ENCODE results near the gene MLIP. TPM values are rescaled to one million over a fixed set of nuclear protein-coding genes. Genes with fewer than 3 reads are reported as not detected.

The MLIP gene
- total RNA-seq, 5 donors from 2014 or later (not counting 1 experiment from before 2014, with no cell fraction given), result not detected

- no peaks in the 10 kb centered on the region for H3K27me3 Mint-ChIP-seq
- POLR2A ChIA-PET, result no interaction called here
Observed at GRCh38 chr6:54252916-54253315, 141.7 kb downstream of the MLIP start.

GRCh38 chr6:54254886-54255285 is 143.6 kb downstream of the MLIP start:
- no peak overlapping the region for H3K27ac ChIP-seq (ENCODE audit: low read length)
- Mint-ChIP-seq H3K27me3 (no peaks in the 10 kb centered on the region), H3K9me3 (no peaks in the 10 kb centered on the region), H3K36me3 (no peaks in the 10 kb centered on the region), H3K4me1 (no peaks in the 10 kb centered on the region), H3K4me3 (no peak overlapping the region), H3K27ac (no peak overlapping the region)
- H3K9me3 ChIP-seq, result no peaks in the 10 kb centered on the region
- WGBS (ENCODE audit: insufficient coverage), result 50% methylated on average over 2 of the region's 2 CpGs
- ChIA-PET POLR2A (no interaction called here), CTCF (no interaction called here)
- no peak overlapping the region for H3K4me3 ChIP-seq (ENCODE audit: control insufficient read depth in 1 of 2, extremely low read depth in 1 of 2, low read length in 1 of 2)
- H3K4me1 ChIP-seq (ENCODE audit: control insufficient read depth in 1 of 2, extremely low read depth in 1 of 2, insufficient read depth in 2 of 2, low read length in 2 of 2), result no peaks in the 10 kb centered on the region
- no peaks in the 10 kb centered on the region for H3K27me3 ChIP-seq (replicated peaks in 1 of 2; ENCODE audit: control insufficient read depth in 2 of 2, extremely low read depth in 1 of 2, insufficient read depth in 2 of 2, low read length in 1 of 2)
- ATAC-seq (replicated peaks in 1 of 4) (no peak), DNase-seq (no peak)
- H3K36me3 ChIP-seq (ENCODE audit: control insufficient read depth in 2 of 2, extremely low read depth in 1 of 2, insufficient read depth in 1 of 2, low read length in 1 of 2), result no peaks in the 10 kb centered on the region

More at GRCh38 chr6:54252916-54253315, 141.7 kb downstream of the MLIP start:
- H3K27ac ChIP-seq (ENCODE audit: low read length), result no peak overlapping the region
- no peaks in the 10 kb centered on the region for H3K27me3 ChIP-seq (replicated peaks in 1 of 2; ENCODE audit: control insufficient read depth in 2 of 2, extremely low read depth in 1 of 2, insufficient read depth in 2 of 2, low read length in 1 of 2)
- CTCF ChIA-PET, result no interaction called here
- no peaks in the 10 kb centered on the region for H3K4me1 ChIP-seq (ENCODE audit: control insufficient read depth in 1 of 2, extremely low read depth in 1 of 2, insufficient read depth in 2 of 2, low read length in 2 of 2)
- H3K4me1 Mint-ChIP-seq, result no peaks in the 10 kb centered on the region
- H3K36me3 Mint-ChIP-seq, result no peaks in the 10 kb centered on the region
- no peaks in the 10 kb centered on the region for H3K36me3 ChIP-seq (ENCODE audit: control insufficient read depth in 2 of 2, extremely low read depth in 1 of 2, insufficient read depth in 1 of 2, low read length in 1 of 2)
- DNase-seq (no peak), ATAC-seq (replicated peaks in 1 of 4) (no peak)
- H3K4me3 ChIP-seq (ENCODE audit: control insufficient read depth in 1 of 2, extremely low read depth in 1 of 2, low read length in 1 of 2), result no peak overlapping the region
- no peak overlapping the region for H3K4me3 Mint-ChIP-seq
- no peaks in the 10 kb centered on the region for H3K9me3 ChIP-seq
- 75% methylated on average over 1 of the region's 4 CpGs for WGBS (ENCODE audit: insufficient coverage)
- no peak overlapping the region for H3K27ac Mint-ChIP-seq
- no peaks in the 10 kb centered on the region for H3K9me3 Mint-ChIP-seq

- Histone ChIP-seq H3K27ac (ENCODE audit: low read length) (no peak overlapping the region), H3K4me1 (ENCODE audit: control insufficient read depth in 1 of 2, extremely low read depth in 1 of 2, insufficient read depth in 2 of 2, low read length in 2 of 2) (no peaks in the 10 kb centered on the region), H3K36me3 (ENCODE audit: control insufficient read depth in 2 of 2, extremely low read depth in 1 of 2, insufficient read depth in 1 of 2, low read length in 1 of 2) (no peaks in the 10 kb centered on the region), H3K4me3 (ENCODE audit: control insufficient read depth in 1 of 2, extremely low read depth in 1 of 2, low read length in 1 of 2) (no peak overlapping the region), H3K27me3 (replicated peaks in 1 of 2; ENCODE audit: control insufficient read depth in 2 of 2, extremely low read depth in 1 of 2, insufficient read depth in 2 of 2, low read length in 1 of 2) (no peaks in the 10 kb centered on the region), H3K9me3 (no peaks in the 10 kb centered on the region)
- CTCF ChIA-PET, result no interaction called here
- Mint-ChIP-seq H3K9me3 (no peaks in the 10 kb centered on the region), H3K27ac (no peak overlapping the region), H3K36me3 (no peaks in the 10 kb centered on the region), H3K27me3 (no peaks in the 10 kb centered on the region), H3K4me3 (no peak overlapping the region), H3K4me1 (no peaks in the 10 kb centered on the region)
- no peak for DNase-seq
- no peak for ATAC-seq (replicated peaks in 1 of 4)
- POLR2A ChIA-PET, result interaction anchor here in 1 of 2 donors (0.5 kb wide), 1 partner anchor 256 kb away, joined by 8 read pairs; no protein-coding TSS in a partner anchor
Observed at GRCh38 chr6:54255886-54256285, 144.6 kb downstream of the MLIP start.

- CTCF ChIA-PET, result no interaction called here
- Histone ChIP-seq H3K4me3 (ENCODE audit: control insufficient read depth in 1 of 2, extremely low read depth in 1 of 2, low read length in 1 of 2) (no peak overlapping the region), H3K9me3 (no peaks in the 10 kb centered on the region), H3K27ac (ENCODE audit: low read length) (no peak overlapping the region), H3K27me3 (replicated peaks in 1 of 2; ENCODE audit: control insufficient read depth in 2 of 2, extremely low read depth in 1 of 2, insufficient read depth in 2 of 2, low read length in 1 of 2) (no peaks in the 10 kb centered on the region), H3K4me1 (ENCODE audit: control insufficient read depth in 1 of 2, extremely low read depth in 1 of 2, insufficient read depth in 2 of 2, low read length in 2 of 2) (no peaks in the 10 kb centered on the region), H3K36me3 (ENCODE audit: control insufficient read depth in 2 of 2, extremely low read depth in 1 of 2, insufficient read depth in 1 of 2, low read length in 1 of 2) (no peaks in the 10 kb centered on the region)
- Mint-ChIP-seq H3K9me3 (peaks cover 0 to 4% (median 0%) of the 10 kb centered on the region in 3 donors), H3K4me3 (no peak overlapping the region), H3K27ac (no peak overlapping the region), H3K36me3 (no peaks in the 10 kb centered on the region), H3K4me1 (no peaks in the 10 kb centered on the region), H3K27me3 (no peaks in the 10 kb centered on the region)
- DNase-seq, result no peak
- POLR2A ChIA-PET, result no interaction called here
- ATAC-seq (replicated peaks in 1 of 4), result no peak
Observed at GRCh38 chr6:54260025-54260424, 148.8 kb downstream of the MLIP start.

- POLR2A ChIA-PET, result no interaction called here
- CTCF ChIA-PET, result no interaction called here
- ATAC-seq (replicated peaks in 1 of 4), result no peak
- no peaks in the 10 kb centered on the region for H3K4me1 Mint-ChIP-seq
- Histone ChIP-seq H3K36me3 (ENCODE audit: control insufficient read depth in 2 of 2, extremely low read depth in 1 of 2, insufficient read depth in 1 of 2, low read length in 1 of 2) (no peaks in the 10 kb centered on the region), H3K9me3 (no peaks in the 10 kb centered on the region), H3K4me1 (ENCODE audit: control insufficient read depth in 1 of 2, extremely low read depth in 1 of 2, insufficient read depth in 2 of 2, low read length in 2 of 2) (no peaks in the 10 kb centered on the region), H3K4me3 (ENCODE audit: control insufficient read depth in 1 of 2, extremely low read depth in 1 of 2, low read length in 1 of 2) (no peak overlapping the region), H3K27ac (ENCODE audit: low read length) (no peak overlapping the region), H3K27me3 (replicated peaks in 1 of 2; ENCODE audit: control insufficient read depth in 2 of 2, extremely low read depth in 1 of 2, insufficient read depth in 2 of 2, low read length in 1 of 2) (no peaks in the 10 kb centered on the region)
- H3K27ac Mint-ChIP-seq, result no peak overlapping the region
- H3K36me3 Mint-ChIP-seq, result no peaks in the 10 kb centered on the region
- H3K27me3 Mint-ChIP-seq, result no peaks in the 10 kb centered on the region
- no peak overlapping the region for H3K4me3 Mint-ChIP-seq
- WGBS (ENCODE audit: insufficient coverage), result no CpG with 5 or more reads among the region's 1 CpG
- no peak for DNase-seq
- peaks cover 0 to 4% (median 0%) of the 10 kb centered on the region in 3 donors for H3K9me3 Mint-ChIP-seq
Observed at GRCh38 chr6:54262499-54262898, 151.3 kb downstream of the MLIP start.

GRCh38 chr6:54262971-54263370 is 151.7 kb downstream of the MLIP start:
- Mint-ChIP-seq H3K27me3 (no peaks in the 10 kb centered on the region), H3K4me1 (no peaks in the 10 kb centered on the region), H3K4me3 (no peak overlapping the region), H3K36me3 (no peaks in the 10 kb centered on the region), H3K27ac (no peak overlapping the region), H3K9me3 (peaks cover 0 to 4% (median 0%) of the 10 kb centered on the region in 3 donors)
- Histone ChIP-seq H3K27ac (ENCODE audit: low read length) (no peak overlapping the region), H3K27me3 (replicated peaks in 1 of 2; ENCODE audit: control insufficient read depth in 2 of 2, extremely low read depth in 1 of 2, insufficient read depth in 2 of 2, low read length in 1 of 2) (no peaks in the 10 kb centered on the region), H3K36me3 (ENCODE audit: control insufficient read depth in 2 of 2, extremely low read depth in 1 of 2, insufficient read depth in 1 of 2, low read length in 1 of 2) (no peaks in the 10 kb centered on the region), H3K4me3 (ENCODE audit: control insufficient read depth in 1 of 2, extremely low read depth in 1 of 2, low read length in 1 of 2) (no peak overlapping the region), H3K9me3 (no peaks in the 10 kb centered on the region), H3K4me1 (ENCODE audit: control insufficient read depth in 1 of 2, extremely low read depth in 1 of 2, insufficient read depth in 2 of 2, low read length in 2 of 2) (no peaks in the 10 kb centered on the region)
- ChIA-PET POLR2A (no interaction called here), CTCF (no interaction called here)
- ATAC-seq (replicated peaks in 1 of 4) (no peak), DNase-seq (no peak)
- WGBS (ENCODE audit: insufficient coverage), result no CpG with 5 or more reads among the region's 2 CpGs

- Mint-ChIP-seq H3K36me3 (no peaks in the 10 kb centered on the region), H3K9me3 (peaks cover 0 to 4% (median 0%) of the 10 kb centered on the region in 3 donors), H3K27ac (no peak overlapping the region), H3K4me1 (no peaks in the 10 kb centered on the region), H3K4me3 (no peak overlapping the region), H3K27me3 (no peaks in the 10 kb centered on the region)
- Histone ChIP-seq H3K36me3 (ENCODE audit: control insufficient read depth in 2 of 2, extremely low read depth in 1 of 2, insufficient read depth in 1 of 2, low read length in 1 of 2) (no peaks in the 10 kb centered on the region), H3K4me1 (ENCODE audit: control insufficient read depth in 1 of 2, extremely low read depth in 1 of 2, insufficient read depth in 2 of 2, low read length in 2 of 2) (no peaks in the 10 kb centered on the region), H3K4me3 (ENCODE audit: control insufficient read depth in 1 of 2, extremely low read depth in 1 of 2, low read length in 1 of 2) (no peak overlapping the region), H3K27ac (ENCODE audit: low read length) (no peak overlapping the region), H3K9me3 (no peaks in the 10 kb centered on the region), H3K27me3 (replicated peaks in 1 of 2; ENCODE audit: control insufficient read depth in 2 of 2, extremely low read depth in 1 of 2, insufficient read depth in 2 of 2, low read length in 1 of 2) (no peaks in the 10 kb centered on the region)
- ChIA-PET POLR2A (no interaction called here), CTCF (no interaction called here)
- DNase-seq (no peak), ATAC-seq (replicated peaks in 1 of 4) (no peak)
- 100% methylated on average over 2 of the region's 4 CpGs for WGBS (ENCODE audit: insufficient coverage)
Observed at GRCh38 chr6:54264581-54265272, 153.5 kb downstream of the MLIP start.
